Neural cell (in vitro differentiated cells): Measurements from ENCODE around the gene SMARCD1. TPM values are rescaled to one million over a fixed set of nuclear protein-coding genes. Genes with fewer than 3 reads are reported as not detected.

Experiments
- H2AFZ ChIP-seq: fragments of 200-600, 300-800 bp; sonication (generic), shearing (Covaris generic); 2 replicates; pipeline ENCODE4 v1.6.0; 2014; ENCODE audit warnings: low read depth, mild to moderate bottlenecking, antibody characterized with exemption, low read length, moderate library complexity
- H3F3A ChIP-seq: fragments of 200-600 bp; shearing (Covaris generic); 2 replicates; pipeline ENCODE4 v1.6.1; 2016; ENCODE audit warnings: mild to moderate bottlenecking, moderate library complexity, mixed read lengths, antibody characterized with exemption, low read length; ENCODE audit not compliant: insufficient read depth, poor library complexity, severe bottlenecking
- H3K27ac ChIP-seq: fragments of 200-600, 300-800 bp; sonication (generic), shearing (Covaris generic); 2 replicates; pipeline ENCODE4 v1.5.1; 2014; ENCODE audit warnings: mild to moderate bottlenecking, low read length, moderate library complexity
- H3K27me3 ChIP-seq: fragments of 300-800, 200-600 bp; sonication (generic), shearing (Covaris generic); 2 replicates; pipeline ENCODE4 v1.6.0; 2014; ENCODE audit warnings: mild to moderate bottlenecking, low read depth, low read length, moderate library complexity; ENCODE audit not compliant: insufficient read depth
- H3K36me3 ChIP-seq: fragments of 300-800, 200-600 bp; sonication (generic), shearing (Covaris generic); 2 replicates; pipeline ENCODE4 v1.5.1; 2014; ENCODE audit warnings: mild to moderate bottlenecking, antibody characterized with exemption, low read length, moderate library complexity; ENCODE audit not compliant: insufficient read depth
- H3K4me2 ChIP-seq: fragments of 300-800, 200-600 bp; sonication (generic), shearing (Covaris generic); 2 replicates; pipeline ENCODE4 v1.6.0; 2014; ENCODE audit warnings: mild to moderate bottlenecking, low read length
- H3K4me3 ChIP-seq: fragments of 300-800, 200-600 bp; sonication (generic), shearing (Covaris generic); 2 replicates; pipeline ENCODE4 v1.5.1; 2014; ENCODE audit warnings: mild to moderate bottlenecking, low read length, moderate library complexity
- H3K79me2 ChIP-seq: fragments of 200-600 bp; shearing (Covaris generic); replicated peaks from 2 replicates; pipeline ENCODE4 v1.6.0; 2014; ENCODE audit warnings: mild to moderate bottlenecking, low read length, moderate library complexity; ENCODE audit not compliant: insufficient read depth
- H3K9ac ChIP-seq: fragments of 300-800, 200-600 bp; sonication (generic), shearing (Covaris generic); 2 replicates; pipeline ENCODE4 v1.6.1; 2016; ENCODE audit warnings: mild to moderate bottlenecking, low read length, mixed read lengths
- H3K9me2 ChIP-seq: fragments of 200-600 bp; shearing (Covaris generic); 2 replicates; pipeline ENCODE4 v1.6.1; 2016; ENCODE audit warnings: mild to moderate bottlenecking, low read length, mixed read lengths; ENCODE audit not compliant: insufficient read depth
- H3K9me3 ChIP-seq: fragments of 200-600, 300-800 bp; sonication (generic), shearing (Covaris generic); 2 replicates; pipeline ENCODE4 v1.6.1; 2016; ENCODE audit warnings: mild to moderate bottlenecking, mixed run types, low read length, moderate library complexity, mixed read lengths
- H4K20me1 ChIP-seq: fragments of 200-600 bp; shearing (Covaris generic); 2 replicates; pipeline ENCODE4 v1.6.1; 2016; ENCODE audit warnings: mild to moderate bottlenecking, mixed run types; ENCODE audit not compliant: insufficient read depth
- CTCF ChIP-seq: fragments of 450-650 bp; IDR thresholded peaks from 2 replicates; pipeline ENCODE4 v1.5.1; 2014; ENCODE audit warnings: antibody characterized with exemption, mild to moderate bottlenecking, moderate library complexity; ENCODE audit not compliant: poor library complexity, severe bottlenecking
- EP300 ChIP-seq: fragments of 450-650 bp; conservative IDR thresholded peaks from 2 replicates; pipeline ENCODE4 v1.6.1; 2014; ENCODE audit warnings: antibody characterized with exemption, mild to moderate bottlenecking, moderate library complexity; ENCODE audit not compliant: poor library complexity, severe bottlenecking
- EZH2 ChIP-seq: fragments of 200-600, 300-800 bp; shearing (Covaris generic), sonication (generic); IDR thresholded peaks from 2 replicates; pipeline ENCODE4 v1.6.1; 2014; ENCODE audit warnings: antibody characterized with exemption, low read length, borderline replicate concordance, mild to moderate bottlenecking; ENCODE audit not compliant: insufficient read depth, poor library complexity, severe bottlenecking
- MXI1 ChIP-seq: fragments of 450-650 bp; conservative IDR thresholded peaks from 2 replicates; pipeline ENCODE4 v1.6.1; 2014; ENCODE audit warnings: antibody characterized with exemption, mild to moderate bottlenecking; ENCODE audit not compliant: poor library complexity, severe bottlenecking
- POLR2AphosphoS5 ChIP-seq: IDR thresholded peaks from 2 replicates; pipeline ENCODE4 v1.6.1; 2012
- RAD21 ChIP-seq: fragments of 450-650 bp; conservative IDR thresholded peaks from 2 replicates; pipeline ENCODE4 v1.6.1; 2014; ENCODE audit warnings: antibody characterized with exemption, mild to moderate bottlenecking, moderate library complexity
- REST ChIP-seq: IDR thresholded peaks from 2 replicates; pipeline ENCODE4 v1.6.1; 2012; ENCODE audit warnings: borderline replicate concordance
- SMC3 ChIP-seq: fragments of 450-650 bp; conservative IDR thresholded peaks from 2 replicates; pipeline ENCODE4 v1.6.1; 2014; ENCODE audit warnings: antibody characterized with exemption, mild to moderate bottlenecking, moderate library complexity; ENCODE audit not compliant: poor library complexity
- TAF1 ChIP-seq: IDR thresholded peaks from 2 replicates; pipeline ENCODE4 v1.6.1; 2012; ENCODE audit warnings: low read depth
- polyA plus RNA-seq: library from polyadenylated mRNA; depleted of rRNA; stranded (reverse); fragments of >200 nt; gene quantifications from 2 replicates; pipeline ENCODE4 v1.2.3, GENCODE V29; 2014

Gene SMARCD1
- polyA plus RNA-seq, 1 donor from 2014 or later: 90.9 TPM

- no peak overlapping the region for H2AFZ ChIP-seq
- no peaks in the 10 kb centered on the region for H3K27me3 ChIP-seq
- no peaks in the 10 kb centered on the region for H3K79me2 ChIP-seq
- no peak overlapping the region for H3K9ac ChIP-seq
- peaks cover 4% of the 10 kb centered on the region for H3F3A ChIP-seq
- no peak overlapping the region for H3K27ac ChIP-seq
- H4K20me1 ChIP-seq: no peaks in the 10 kb centered on the region
- no peaks in the 10 kb centered on the region for H3K9me2 ChIP-seq
- no peak overlapping the region for H3K4me3 ChIP-seq
- no peak for TF ChIP-seq MXI1
- TF ChIP-seq RAD21: no peak
- TF ChIP-seq REST: no peak
- no peak for TF ChIP-seq EZH2
- TF ChIP-seq SMC3: no peak
- TF ChIP-seq POLR2AphosphoS5: no peak
- no peak for TF ChIP-seq TAF1
- H3K36me3 ChIP-seq: no peaks in the 10 kb centered on the region
- H3K4me2 ChIP-seq: no peak overlapping the region
- H3K9me3 ChIP-seq: no peaks in the 10 kb centered on the region
These were observed 21.8 kb downstream of the SMARCD1 start for GRCh38 chr12:50106907-50107306.

- H3F3A ChIP-seq: no peaks in the 10 kb centered on the region
- H3K4me3 ChIP-seq: no peak overlapping the region
- no peaks in the 10 kb centered on the region for H3K36me3 ChIP-seq
- H3K9me2 ChIP-seq: no peaks in the 10 kb centered on the region
- no peak overlapping the region for H3K4me2 ChIP-seq
- no peaks in the 10 kb centered on the region for H3K27me3 ChIP-seq
- H3K27ac ChIP-seq: no peak overlapping the region
- TF ChIP-seq POLR2AphosphoS5 (no peak), EP300 (no peak), MXI1 (no peak), RAD21 (no peak), TAF1 (no peak), EZH2 (no peak), CTCF (no peak), SMC3 (no peak), REST (no peak)
- H2AFZ ChIP-seq: no peak overlapping the region
- H3K9ac ChIP-seq: no peak overlapping the region
- H3K9me3 ChIP-seq: no peaks in the 10 kb centered on the region
- H3K79me2 ChIP-seq: no peaks in the 10 kb centered on the region
- H4K20me1 ChIP-seq: no peaks in the 10 kb centered on the region
These were observed 22.5 kb downstream of the SMARCD1 start for GRCh38 chr12:50107416-50108268.
